OCI-LY3 (cell line): ENCODE measurements around the gene OGFR.

Experiments used
- EZH2phosphoT487 ChIP-seq: fragments of 200-600 bp; shearing (Covaris generic); IDR thresholded peaks from 2 replicates; pipeline ENCODE4 v1.6.1; 2018; ENCODE audit warnings: antibody characterized with exemption, mixed run types, low read depth
- TF ChIP-seq, protein P1 (sequence below): fragments of 200-600, 300-600 bp; sonication (generic); IDR thresholded peaks from 2 replicates; pipeline ENCODE4 v1.5.1; 2014; ENCODE audit warnings: antibody characterized with exemption, low read length, low read depth

GRCh38 chr20:62828051-62828450, 23.4 kb downstream of the OGFR start:
- TF ChIP-seq, protein P1, sequence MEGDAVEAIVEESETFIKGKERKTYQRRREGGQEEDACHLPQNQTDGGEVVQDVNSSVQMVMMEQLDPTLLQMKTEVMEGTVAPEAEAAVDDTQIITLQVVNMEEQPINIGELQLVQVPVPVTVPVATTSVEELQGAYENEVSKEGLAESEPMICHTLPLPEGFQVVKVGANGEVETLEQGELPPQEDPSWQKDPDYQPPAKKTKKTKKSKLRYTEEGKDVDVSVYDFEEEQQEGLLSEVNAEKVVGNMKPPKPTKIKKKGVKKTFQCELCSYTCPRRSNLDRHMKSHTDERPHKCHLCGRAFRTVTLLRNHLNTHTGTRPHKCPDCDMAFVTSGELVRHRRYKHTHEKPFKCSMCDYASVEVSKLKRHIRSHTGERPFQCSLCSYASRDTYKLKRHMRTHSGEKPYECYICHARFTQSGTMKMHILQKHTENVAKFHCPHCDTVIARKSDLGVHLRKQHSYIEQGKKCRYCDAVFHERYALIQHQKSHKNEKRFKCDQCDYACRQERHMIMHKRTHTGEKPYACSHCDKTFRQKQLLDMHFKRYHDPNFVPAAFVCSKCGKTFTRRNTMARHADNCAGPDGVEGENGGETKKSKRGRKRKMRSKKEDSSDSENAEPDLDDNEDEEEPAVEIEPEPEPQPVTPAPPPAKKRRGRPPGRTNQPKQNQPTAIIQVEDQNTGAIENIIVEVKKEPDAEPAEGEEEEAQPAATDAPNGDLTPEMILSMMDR: no peak
- no peak for TF ChIP-seq EZH2phosphoT487
